ENCODE measurements around the gene TRRAP.

TRRAP gene

DNA sequence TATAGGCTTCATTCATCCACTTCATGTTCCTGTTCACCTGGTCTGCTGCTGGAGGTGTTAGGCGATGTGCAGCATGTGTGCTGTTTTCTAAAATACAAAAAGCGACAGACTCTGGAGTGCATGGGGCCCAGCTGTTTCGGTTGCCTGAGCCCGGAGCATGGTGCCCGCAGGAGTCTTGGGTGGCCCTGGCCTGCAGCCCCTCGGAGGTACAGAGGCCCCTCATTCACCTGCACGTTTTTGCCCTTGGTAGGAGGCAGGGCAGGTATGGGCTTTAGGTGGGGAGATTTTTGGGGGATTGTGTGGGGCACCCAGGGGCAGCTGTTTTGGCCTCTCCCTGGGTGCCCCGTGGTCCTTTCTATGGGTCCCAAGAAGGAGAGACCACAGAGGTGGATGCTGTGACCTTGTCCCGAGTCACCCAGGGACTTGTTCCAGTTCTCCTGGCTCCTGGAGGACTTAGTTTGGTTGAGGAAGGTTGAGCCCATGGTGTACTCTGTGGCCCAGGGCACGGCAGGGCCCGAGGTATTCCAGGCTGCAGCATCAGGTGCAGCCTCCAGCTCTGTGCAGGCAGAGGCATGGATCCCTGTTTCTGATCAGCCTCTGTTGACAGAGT is 130.7 kb downstream of the TRRAP start:
- no peak for DNase-seq

GRCh38 chr7:99010281-99010680 is 131.9 kb downstream of the TRRAP start:
- DNase-seq: no peak

GRCh38 chr7:99011341-99011705 is 133.0 kb downstream of the TRRAP start:
- DNase-seq: no peak

DNA sequence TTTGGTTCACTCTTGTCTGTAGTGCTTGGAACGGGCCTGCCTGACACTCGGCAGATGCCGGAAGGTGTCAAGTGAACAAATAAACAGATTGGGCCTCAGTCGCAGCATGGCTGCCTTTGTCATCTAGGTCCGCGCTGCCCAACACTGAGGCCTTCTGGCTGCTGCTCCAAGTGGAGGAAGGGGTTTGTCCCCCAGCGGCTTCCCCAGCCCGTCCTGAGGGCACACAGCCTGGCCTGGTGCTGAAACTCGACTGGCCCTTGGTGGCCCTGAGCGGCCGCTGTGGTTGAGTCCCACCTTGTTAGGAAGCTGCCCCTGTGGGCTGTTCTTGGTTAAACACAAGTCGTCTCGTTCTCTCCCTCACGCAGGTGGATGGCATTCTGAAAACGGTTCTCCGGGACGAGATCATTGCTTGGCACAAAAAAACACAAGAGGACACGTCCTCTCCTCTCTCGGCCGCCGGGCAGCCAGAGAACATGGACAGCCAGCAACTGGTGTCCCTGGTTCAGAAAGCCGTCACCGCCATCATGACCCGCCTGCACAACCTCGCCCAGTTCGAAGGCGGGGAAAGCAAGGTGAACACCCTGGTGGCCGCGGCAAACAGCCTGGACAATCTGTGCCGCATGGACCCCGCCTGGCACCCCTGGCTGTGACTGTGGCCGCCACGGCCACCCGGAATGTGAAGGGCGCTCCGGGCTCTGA is 133.5 kb downstream of the TRRAP start:
- no peak for DNase-seq

DNA sequence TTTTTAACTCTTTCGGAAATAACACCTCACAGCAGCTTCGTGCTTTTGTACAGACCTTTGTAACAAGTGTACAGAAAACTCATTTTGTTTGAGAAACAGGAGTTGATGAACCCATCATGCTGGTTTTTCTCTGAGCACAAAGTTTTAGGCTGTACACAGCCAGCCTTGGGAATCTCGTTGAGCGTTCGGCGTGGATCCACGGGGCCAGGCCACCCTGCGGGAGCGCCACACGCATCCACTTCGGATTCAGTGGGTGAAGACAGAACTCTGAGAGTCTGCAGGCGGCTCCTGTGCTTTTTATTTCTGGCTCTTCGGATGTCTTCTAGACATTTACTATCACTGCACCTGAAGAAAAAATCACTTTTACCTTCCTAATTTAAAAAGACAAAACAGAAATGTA is 134.4 kb downstream of the TRRAP start:
- DNase-seq: no peak

GRCh38 chr7:99013266-99014112 is 135.2 kb downstream of the TRRAP start:
- DNase-seq: no peak

- DNase-seq: no peak
These were observed 136.0 kb downstream of the TRRAP start for GRCh38 chr7:99014113-99014985.

DNA sequence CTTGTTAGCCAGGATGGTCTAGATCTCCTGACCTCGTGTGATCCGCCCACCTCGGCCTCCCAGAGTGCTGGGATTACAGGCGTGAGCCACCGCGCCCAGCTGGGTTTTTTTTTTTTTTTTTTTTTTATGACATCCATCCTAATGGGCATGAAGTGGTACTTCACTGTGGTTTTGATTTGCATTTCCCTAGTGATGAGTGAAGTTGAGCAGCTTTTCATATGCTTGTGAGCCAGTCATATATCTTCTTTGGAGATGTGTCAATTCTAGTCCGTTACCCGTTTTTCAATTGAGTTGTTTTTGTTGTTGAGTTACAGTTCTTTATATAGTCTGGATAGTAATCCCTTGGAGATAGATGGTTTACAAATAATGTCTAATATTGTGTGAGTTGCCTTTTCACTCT is 137.9 kb downstream of the TRRAP start:
- no peak for DNase-seq

DNA sequence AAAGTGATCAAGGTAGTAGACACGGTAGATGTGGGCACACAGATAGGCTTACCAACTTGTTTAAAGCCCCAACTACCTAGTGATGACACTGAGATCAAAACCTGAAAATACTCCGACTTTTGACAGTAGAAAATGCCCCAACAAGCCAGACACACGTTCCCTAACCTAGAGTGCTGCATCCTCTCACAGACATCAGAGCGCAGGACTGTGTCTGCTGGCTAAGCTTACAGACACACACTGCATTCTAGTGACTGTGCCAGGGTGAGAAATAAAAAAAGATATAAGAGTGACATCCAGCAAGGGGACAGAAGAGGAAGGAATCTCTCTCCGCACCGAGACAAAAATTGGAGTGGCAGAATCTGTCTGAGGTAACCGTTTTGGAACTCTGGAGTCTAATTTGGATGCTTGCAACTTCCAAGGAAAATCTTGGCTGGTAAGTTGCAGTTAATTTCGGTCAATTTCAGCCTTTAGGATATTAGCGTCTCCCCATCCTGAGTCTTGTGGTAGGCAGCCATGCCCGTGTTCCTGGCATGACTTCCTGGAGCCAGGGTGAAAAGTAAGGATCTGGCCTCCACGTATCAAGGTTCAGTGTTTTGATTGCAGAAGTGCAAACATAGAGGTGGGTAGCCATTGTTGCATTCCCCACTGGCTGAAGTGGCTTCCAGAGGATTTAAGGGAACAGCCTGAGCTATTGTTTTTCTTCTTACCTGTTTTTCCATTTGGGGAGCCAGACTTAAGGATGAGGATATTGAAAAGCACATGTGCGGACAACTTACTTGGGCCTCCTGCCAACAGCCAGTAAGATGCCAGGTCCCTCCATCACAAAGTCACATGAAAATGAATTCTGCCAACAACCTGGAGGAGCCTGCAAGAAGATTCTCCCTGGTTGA is 141.4 kb downstream of the TRRAP start:
- no peak for DNase-seq

DNA sequence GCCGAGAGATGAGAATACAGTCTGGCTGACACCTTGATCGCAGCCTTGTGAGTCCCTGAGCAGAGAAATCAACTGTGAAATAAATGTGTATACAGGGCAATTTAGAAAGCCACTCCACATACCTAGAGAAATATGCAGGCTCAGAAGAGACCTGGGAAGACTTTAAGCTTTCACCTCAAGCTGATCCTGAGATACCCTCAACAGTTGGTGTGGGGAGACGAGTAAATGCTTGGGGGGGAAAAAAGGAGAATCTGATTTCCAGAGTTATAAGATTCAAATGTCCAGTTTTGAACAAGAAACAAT is 142.0 kb downstream of the TRRAP start:
- DNase-seq: no peak

DNA sequence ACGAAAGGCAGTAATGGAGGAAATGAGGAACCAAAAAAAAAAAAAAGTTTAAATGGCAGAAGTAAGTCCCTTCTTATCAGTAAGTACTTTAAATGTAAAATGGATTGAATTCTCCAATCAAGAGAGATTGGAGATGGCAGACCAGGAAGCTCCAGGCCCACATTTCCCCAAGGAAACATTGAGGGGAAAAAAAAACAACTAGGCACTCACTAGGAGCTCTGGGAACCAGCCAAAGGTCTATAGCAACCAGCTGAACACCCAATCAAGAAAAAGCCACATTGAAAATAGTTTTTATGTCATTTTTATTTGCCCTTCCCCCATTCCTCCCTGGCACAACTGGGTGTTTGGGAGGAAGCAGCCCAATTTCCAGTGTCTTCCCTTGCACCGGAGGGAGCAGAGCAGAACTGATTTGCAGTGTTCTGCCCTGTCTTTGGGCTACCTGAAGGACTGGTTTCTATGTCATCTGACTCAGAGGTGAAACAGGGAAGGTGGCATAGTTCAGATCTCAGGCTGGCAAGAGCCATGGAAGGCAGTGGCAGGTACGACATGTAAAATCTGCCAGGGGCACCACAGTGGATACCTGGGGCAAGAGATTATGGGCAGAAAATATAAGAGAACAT is 143.7 kb downstream of the TRRAP start:
- no peak for DNase-seq

DNA sequence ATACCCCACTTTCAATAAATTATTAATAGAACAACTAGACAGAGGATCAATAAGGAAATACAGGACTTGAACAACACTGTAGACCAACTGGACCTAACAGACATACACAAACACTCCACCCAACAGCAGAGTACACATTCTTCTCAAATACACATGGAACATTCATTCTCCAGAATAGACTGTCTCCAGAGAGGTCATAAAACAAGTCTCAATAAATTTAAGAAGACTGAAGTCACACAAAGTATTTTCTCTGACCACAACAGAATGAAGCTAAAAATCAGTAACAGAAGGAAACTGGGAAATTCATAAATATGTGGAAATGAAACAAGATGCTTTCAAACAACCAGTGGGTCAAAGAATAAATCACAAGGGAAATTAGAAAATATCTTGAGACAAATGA is 145.7 kb downstream of the TRRAP start:
- DNase-seq: no peak

- no peak for DNase-seq
These were observed 148.9 kb downstream of the TRRAP start for GRCh38 chr7:99027241-99027640.

DNA sequence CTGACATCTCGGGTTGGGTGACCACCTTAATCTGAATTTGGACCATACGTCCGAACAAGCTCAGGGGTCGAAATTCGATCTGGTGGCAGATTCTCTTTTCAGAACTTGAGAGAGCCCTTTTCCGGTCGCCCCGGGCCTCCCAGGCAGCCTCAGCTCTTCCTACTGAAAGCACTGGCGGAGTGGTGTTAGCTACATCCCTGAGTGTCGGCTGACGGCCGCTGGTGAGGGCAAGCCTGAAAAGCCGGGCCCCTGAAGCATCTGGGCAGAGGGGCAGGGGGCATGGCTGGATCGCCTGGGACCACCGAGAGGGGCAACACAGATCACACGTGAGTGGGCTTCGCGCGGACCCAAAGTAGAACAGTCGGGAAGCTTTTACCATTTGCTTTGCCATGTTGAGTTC is 149.5 kb downstream of the TRRAP start:
- DNase-seq: no peak

GRCh38 chr7:99028261-99028973 is 150.1 kb downstream of the TRRAP start:
- no peak for DNase-seq

- no peak for DNase-seq
These were observed 151.4 kb downstream of the TRRAP start for GRCh38 chr7:99029466-99030435.

DNA sequence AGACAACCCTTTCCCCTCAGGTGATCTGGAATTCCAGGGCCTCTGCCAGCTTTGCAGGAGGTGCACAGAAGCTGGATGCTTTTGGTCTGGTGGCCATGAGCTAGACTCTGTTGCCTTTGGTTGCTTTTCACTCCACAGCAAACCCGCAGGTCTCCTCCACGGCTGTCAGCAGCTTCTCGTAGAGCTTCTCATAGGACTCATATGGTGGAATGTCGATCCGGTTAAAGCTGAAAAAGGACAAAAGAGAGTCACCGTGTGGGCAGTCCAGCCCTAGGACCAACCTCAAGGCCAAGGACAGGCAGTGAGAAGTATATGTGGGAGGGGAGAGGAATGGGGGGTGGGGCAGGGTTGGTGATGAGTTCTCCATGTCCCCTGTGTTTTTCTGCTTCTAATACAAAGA is 152.1 kb downstream of the TRRAP start:
- DNase-seq: no peak

GRCh38 chr7:99030951-99031350 is 152.6 kb downstream of the TRRAP start:
- DNase-seq: no peak

- no peak for DNase-seq
These were observed 153.2 kb downstream of the TRRAP start for GRCh38 chr7:99031496-99031895.

DNA sequence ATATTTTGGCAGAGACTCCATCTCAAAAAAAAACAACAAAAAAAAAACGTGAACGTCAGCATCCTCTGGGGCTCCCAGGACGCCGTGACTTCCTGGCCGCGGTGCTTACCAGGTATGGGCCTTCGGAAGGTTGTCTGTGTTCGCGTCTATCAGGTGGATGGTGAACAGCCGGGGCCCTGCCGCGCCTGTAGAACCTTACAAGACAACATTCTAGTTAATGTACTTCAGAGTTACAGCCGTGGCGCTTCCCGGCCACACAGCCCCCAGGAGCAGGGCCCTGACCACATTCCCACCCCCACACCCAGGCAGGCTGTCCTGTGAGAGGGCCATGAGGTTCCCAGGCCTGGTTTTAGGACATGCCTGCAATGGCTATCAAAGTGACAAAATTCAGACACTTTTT is 154.6 kb downstream of the TRRAP start:
- no peak for DNase-seq

All from KG1 (cell line).